Kidney epithelial cell (primary cell): ENCODE data around the gene UPK3A. TPM values are rescaled to one million over a fixed set of nuclear protein-coding genes. Genes with fewer than 3 reads are reported as not detected.
"Not testable (repeated sequence)": the region's sequence is repeated elsewhere in the genome, so short reads cannot be mapped to it uniquely, and the experiment has no call there.

Experiments
- DNase-seq: peaks from one replicate; pipeline ENCODE4 v3.0.0-alpha.2; 2010; ENCODE audit warnings: low read depth
- H3K27me3 ChIP-seq: 2 replicates; pipeline ENCODE4 v1.6.0; 2011; ENCODE audit warnings: low read length; ENCODE audit not compliant: control insufficient read depth, insufficient read depth
- H3K36me3 ChIP-seq: 2 replicates; pipeline ENCODE4 v1.5.1; 2011; ENCODE audit warnings: low read length; ENCODE audit not compliant: control insufficient read depth, insufficient read depth
- H3K4me3 ChIP-seq: 2 replicates; pipeline ENCODE4 v1.5.1; 2011; ENCODE audit warnings: low read depth, mild to moderate bottlenecking, control low read depth, low read length
- total RNA-seq: library from RNA; depleted of rRNA; stranded (reverse); fragments of >200 nt; gene quantifications from 2 replicates; pipeline ENCODE4 v1.2.3, GENCODE V29; 2015
- TF ChIP-seq, protein P1 (sequence below): IDR thresholded peaks from 2 replicates; pipeline ENCODE4 v1.5.1; 2011; ENCODE audit warnings: mild to moderate bottlenecking, moderate library complexity, low read length, control low read depth, inconsistent platforms; ENCODE audit not compliant: insufficient read depth, poor library complexity, severe bottlenecking

UPK3A gene
- total RNA-seq, 1 donor from 2014 or later, result not detected

- H3K27me3 ChIP-seq, result peaks cover 4% of the 10 kb centered on the region
- no peaks in the 10 kb centered on the region for H3K36me3 ChIP-seq
- H3K4me3 ChIP-seq, result no peak overlapping the region
- TF ChIP-seq, protein P1, sequence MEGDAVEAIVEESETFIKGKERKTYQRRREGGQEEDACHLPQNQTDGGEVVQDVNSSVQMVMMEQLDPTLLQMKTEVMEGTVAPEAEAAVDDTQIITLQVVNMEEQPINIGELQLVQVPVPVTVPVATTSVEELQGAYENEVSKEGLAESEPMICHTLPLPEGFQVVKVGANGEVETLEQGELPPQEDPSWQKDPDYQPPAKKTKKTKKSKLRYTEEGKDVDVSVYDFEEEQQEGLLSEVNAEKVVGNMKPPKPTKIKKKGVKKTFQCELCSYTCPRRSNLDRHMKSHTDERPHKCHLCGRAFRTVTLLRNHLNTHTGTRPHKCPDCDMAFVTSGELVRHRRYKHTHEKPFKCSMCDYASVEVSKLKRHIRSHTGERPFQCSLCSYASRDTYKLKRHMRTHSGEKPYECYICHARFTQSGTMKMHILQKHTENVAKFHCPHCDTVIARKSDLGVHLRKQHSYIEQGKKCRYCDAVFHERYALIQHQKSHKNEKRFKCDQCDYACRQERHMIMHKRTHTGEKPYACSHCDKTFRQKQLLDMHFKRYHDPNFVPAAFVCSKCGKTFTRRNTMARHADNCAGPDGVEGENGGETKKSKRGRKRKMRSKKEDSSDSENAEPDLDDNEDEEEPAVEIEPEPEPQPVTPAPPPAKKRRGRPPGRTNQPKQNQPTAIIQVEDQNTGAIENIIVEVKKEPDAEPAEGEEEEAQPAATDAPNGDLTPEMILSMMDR, result no peak
- no peak for DNase-seq
Measured at GRCh38 chr22:45276507-45277105, 8.1 kb upstream of the UPK3A start.

GRCh38 chr22:45277720-45278119 lies 7.0 kb upstream of the UPK3A start:
- DNase-seq, H3K36me3 ChIP-seq, H3K4me3 ChIP-seq, H3K27me3 ChIP-seq: not testable (repeated sequence)

DNA sequence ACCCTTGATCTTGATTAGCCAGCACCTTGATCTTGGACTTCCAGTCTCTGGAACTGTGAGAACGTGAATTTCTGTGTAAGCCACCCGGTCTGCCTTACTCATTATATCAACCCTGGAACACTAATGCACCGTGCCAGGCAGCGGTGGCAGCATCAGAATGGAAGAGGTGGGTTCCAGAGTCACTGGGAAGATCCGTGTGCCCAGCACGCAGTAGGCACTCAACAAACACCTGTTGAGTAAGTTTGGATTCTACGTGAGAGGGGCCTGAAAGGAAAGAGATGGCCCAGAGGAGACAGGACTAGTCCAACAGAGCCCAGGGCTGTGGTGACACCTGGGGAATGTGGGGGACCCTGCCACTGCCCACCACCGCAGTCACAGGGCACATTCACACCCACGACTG lies 6.6 kb upstream of the UPK3A start:
- Histone ChIP-seq H3K36me3 (no peaks in the 10 kb centered on the region), H3K27me3 (no peaks in the 10 kb centered on the region), H3K4me3 (no peak overlapping the region)
- TF ChIP-seq, protein P1, result no peak
- DNase-seq, result no peak

DNA sequence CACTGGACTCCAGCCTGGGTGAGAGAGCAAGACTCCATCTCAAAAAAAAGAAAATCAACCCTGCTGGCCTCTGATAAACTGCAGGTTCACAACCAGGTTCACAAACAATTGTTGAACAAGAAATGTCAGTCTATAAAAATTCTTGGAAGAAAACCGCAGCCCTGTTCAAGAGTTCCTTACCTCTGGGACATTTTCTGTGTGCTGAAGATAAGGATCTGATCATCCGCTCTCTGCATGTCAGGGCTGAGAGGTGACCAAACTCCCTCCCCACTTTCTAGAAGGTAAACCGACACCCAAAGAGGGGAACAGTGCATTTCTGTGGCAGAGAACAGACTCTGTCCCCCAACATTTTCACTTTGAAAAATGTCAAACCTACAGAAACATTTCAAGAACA lies 4.2 kb upstream of the UPK3A start:
- H3K36me3 ChIP-seq, result no peaks in the 10 kb centered on the region
- TF ChIP-seq, protein P1, result no peak
- no peak for DNase-seq
- no peak overlapping the region for H3K4me3 ChIP-seq
- H3K27me3 ChIP-seq, result peaks cover 12% of the 10 kb centered on the region

GRCh38 chr22:45281010-45281409 lies 3.7 kb upstream of the UPK3A start:
- no peak for DNase-seq
- TF ChIP-seq, protein P1, result no peak
- H3K4me3 ChIP-seq, result no peak overlapping the region
- H3K27me3 ChIP-seq, result peaks cover 17% of the 10 kb centered on the region
- no peaks in the 10 kb centered on the region for H3K36me3 ChIP-seq

- DNase-seq, result no peak
- H3K36me3 ChIP-seq, result no peaks in the 10 kb centered on the region
- H3K4me3 ChIP-seq, result no peak overlapping the region
- TF ChIP-seq, protein P1, result no peak
- peaks cover 22% of the 10 kb centered on the region for H3K27me3 ChIP-seq
Measured at GRCh38 chr22:45285263-45286058, 712 bp downstream of the UPK3A start.
